GM12873 (cell line): ENCODE measurements around the gene EPHB1.

ENCODE experiments used
- TF ChIP-seq, protein P1 (sequence below): IDR thresholded peaks from 2 replicates; pipeline ENCODE4 v1.5.1; 2012; ENCODE audit warnings: low read depth, mild to moderate bottlenecking, moderate library complexity, low read length, control low read depth; ENCODE audit not compliant: insufficient read depth; ENCODE audit errors: missing control alignments

Gene EPHB1

DNA sequence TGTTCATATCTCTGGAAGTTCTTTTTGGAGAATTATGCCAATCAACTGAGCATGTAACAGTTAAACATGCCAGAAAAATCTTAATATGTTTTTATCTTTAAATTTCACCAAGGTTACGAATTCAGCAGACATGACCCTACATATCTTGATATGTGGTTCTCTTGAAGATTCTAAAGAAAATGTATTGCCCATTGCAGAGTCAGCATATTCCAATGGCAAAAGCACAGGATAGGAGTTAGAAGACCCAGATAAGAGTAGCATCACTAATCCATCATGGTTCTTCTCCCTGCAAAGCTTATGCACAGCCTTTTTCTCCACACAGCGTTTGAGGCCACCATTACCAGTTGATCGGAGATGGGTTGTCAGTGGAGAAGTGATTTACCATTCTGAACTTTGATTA lies 402.8 kb downstream of the EPHB1 start:
- TF ChIP-seq, protein P1, sequence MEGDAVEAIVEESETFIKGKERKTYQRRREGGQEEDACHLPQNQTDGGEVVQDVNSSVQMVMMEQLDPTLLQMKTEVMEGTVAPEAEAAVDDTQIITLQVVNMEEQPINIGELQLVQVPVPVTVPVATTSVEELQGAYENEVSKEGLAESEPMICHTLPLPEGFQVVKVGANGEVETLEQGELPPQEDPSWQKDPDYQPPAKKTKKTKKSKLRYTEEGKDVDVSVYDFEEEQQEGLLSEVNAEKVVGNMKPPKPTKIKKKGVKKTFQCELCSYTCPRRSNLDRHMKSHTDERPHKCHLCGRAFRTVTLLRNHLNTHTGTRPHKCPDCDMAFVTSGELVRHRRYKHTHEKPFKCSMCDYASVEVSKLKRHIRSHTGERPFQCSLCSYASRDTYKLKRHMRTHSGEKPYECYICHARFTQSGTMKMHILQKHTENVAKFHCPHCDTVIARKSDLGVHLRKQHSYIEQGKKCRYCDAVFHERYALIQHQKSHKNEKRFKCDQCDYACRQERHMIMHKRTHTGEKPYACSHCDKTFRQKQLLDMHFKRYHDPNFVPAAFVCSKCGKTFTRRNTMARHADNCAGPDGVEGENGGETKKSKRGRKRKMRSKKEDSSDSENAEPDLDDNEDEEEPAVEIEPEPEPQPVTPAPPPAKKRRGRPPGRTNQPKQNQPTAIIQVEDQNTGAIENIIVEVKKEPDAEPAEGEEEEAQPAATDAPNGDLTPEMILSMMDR = no peak

DNA sequence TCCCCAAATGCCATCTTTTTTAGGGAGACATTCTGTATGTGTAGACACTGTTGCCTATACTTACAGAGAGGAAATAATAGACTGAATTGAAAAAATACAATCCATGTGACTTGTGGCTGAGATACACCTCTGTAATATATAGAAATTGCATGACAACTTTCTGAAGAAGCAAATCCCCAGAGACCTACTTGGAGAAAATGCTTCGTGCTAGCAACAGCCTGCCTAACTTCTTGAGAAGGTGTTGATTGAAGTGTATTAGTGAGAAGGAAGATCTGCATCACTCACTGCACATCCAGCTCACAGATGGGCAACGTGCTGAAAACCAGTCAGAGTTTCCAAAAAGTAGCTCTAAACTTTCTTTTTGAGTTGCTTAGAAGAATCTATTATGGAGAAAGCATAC lies 404.1 kb downstream of the EPHB1 start:
- TF ChIP-seq, protein P1 = no peak

DNA sequence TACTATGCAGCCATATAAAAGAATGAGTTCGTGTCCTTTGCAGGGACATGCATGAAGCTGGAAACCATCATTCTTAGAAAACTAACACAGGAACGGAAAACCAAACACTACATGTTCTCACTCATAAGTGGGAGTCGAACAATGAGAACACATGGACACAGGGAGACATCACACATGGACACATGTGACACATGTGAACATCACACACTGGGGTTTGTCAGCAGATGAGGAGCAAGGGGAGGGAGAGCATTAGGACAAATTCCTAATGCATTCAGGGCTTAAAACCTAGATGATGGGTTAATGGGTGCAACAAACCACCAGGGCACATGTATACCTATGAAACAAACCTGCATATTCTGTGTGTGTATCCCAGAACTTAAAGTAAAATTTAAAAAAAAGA lies 408.0 kb downstream of the EPHB1 start:
- TF ChIP-seq, protein P1 = no peak

DNA sequence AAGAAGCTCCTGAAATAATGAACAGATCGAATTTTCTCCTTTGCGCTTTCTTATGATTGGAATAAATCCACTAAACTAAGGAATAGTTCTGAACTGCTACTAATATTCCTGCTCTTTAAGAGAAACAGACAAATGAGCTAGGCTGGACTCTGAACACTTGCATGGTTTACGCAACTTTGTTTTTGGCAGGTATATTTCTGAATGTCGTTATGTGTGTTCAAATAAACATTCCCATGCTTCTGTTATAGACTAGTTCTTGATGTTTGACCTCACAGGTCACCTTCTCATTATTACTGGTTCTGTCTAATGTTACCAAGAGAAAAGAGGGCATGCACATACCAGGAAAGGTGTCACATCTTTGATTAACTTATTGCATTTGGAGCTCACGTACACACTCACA lies 418.2 kb downstream of the EPHB1 start:
- TF ChIP-seq, protein P1 = no peak

DNA sequence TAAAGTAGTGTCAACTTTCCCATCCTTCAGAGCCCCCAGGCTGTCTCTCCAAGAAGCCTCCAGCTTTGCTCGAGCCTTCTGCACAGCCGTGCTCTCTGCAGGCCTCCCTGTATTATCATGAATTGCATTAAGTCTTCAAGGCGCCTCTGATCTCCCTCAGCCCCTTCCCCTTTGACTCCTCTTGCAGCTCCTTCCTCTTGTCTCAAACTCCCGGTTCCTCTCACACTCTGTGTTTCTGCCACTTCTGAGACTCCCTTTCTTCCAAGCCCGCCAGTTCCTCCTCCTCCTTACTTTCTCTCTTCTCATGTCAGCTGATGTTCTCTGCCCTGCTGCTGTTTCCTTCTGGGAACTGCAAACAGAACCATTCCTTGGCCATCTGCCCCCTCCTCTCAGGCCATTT lies 418.8 kb downstream of the EPHB1 start:
- TF ChIP-seq, protein P1 = no peak

DNA sequence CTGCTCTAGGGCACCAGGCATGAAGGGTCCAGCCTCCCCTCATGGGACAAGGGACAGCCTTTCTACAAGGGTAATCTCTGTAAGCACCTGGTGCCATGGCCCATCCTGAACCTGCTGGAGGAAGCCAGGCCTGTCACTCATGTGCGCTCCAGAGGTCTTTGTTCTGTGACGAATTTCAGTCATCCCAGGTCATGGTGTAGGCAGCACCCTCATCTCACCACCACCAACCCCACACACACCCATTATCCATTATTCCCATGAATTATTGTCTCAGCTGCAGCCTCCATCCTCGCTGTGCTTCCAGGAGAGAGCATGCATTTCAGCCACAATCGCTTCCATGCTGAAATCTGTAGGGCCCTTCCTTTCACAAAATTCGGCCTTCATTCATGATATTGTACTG lies 419.3 kb downstream of the EPHB1 start:
- TF ChIP-seq, protein P1 = no peak

DNA sequence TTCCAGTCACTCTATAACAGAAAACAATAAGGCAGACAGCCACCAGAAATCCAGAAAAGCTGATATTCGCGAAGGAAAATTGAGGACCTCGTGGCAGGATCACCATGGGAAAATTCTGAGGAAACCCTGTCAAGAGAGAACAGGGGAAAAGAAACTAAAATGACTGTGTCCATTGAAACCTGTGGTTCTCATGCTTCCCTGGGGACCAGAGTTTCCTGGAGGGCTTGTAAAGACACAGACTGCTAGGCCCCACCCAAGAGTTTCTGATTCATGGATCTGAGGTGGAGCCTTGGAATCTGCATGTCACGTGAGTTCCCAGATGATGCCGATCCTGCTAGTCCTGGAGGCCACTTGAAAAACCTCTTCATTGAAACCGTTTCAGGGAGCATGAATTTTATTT lies 420.5 kb downstream of the EPHB1 start:
- TF ChIP-seq, protein P1 = no peak
